Measurements from ENCODE around the gene TLK2.
"Not testable (repeated sequence)": the region's sequence is repeated elsewhere in the genome, so short reads cannot be mapped to it uniquely, and the experiment has no call there.

DNA sequence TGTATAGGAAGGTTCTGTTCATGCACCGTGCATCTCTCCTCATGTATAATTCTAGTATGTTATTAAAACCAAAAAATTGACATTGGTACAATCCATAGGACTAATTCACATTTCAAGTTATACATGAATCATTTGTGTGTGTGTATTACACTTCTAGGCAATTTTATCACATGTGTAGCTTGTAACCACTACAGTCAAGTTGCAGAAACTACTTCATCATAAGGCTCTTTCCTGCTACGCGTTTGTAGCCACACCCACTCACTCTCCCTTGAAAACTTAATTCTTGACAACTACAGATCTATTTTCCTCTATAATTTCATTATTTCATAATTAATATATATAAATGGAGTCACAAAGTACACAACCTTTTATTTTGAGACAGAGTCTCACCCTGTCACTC is 32.4 kb downstream of the TLK2 start:
- TF ChIP-seq, protein P1, sequence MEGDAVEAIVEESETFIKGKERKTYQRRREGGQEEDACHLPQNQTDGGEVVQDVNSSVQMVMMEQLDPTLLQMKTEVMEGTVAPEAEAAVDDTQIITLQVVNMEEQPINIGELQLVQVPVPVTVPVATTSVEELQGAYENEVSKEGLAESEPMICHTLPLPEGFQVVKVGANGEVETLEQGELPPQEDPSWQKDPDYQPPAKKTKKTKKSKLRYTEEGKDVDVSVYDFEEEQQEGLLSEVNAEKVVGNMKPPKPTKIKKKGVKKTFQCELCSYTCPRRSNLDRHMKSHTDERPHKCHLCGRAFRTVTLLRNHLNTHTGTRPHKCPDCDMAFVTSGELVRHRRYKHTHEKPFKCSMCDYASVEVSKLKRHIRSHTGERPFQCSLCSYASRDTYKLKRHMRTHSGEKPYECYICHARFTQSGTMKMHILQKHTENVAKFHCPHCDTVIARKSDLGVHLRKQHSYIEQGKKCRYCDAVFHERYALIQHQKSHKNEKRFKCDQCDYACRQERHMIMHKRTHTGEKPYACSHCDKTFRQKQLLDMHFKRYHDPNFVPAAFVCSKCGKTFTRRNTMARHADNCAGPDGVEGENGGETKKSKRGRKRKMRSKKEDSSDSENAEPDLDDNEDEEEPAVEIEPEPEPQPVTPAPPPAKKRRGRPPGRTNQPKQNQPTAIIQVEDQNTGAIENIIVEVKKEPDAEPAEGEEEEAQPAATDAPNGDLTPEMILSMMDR (IDR thresholded peaks at IDR 0.05) = not testable (repeated sequence)
- TF ChIP-seq POLR2A, EP300 (IDR thresholded peaks at IDR 0.05): not testable (repeated sequence)
